GM18505 (cell line): ENCODE measurements around the gene THEM4.

Source experiments
- ATAC-seq: cut with Tn5 transposase; IDR thresholded peaks from one replicate; pipeline ENCODE4 v1.9.1; 2021; ENCODE audit not compliant: unreplicated experiment
- POLR2A ChIP-seq: IDR thresholded peaks from 4 replicates; pipeline ENCODE4 v1.6.1; 2011; ENCODE audit warnings: borderline replicate concordance; ENCODE audit not compliant: insufficient read depth, insufficient read length; ENCODE audit errors: extremely low read depth

The THEM4 gene

GRCh38 chr1:151825204-151825603, 84.1 kb downstream of the THEM4 start:
- TF ChIP-seq POLR2A, result no peak
- no peak for ATAC-seq
